CD4-positive, CD25-positive, alpha-beta regulatory T cell (primary cell): ENCODE data around the gene DPH2. TPM values are rescaled to one million over a fixed set of nuclear protein-coding genes. Genes with fewer than 3 reads are reported as not detected.

ENCODE experiments used
- ATAC-seq, 2 donors: fragments of 150-1000 bp; cut with Tn5 transposase; one replicate each; pipeline ENCODE4 v1.10.0; 2021; ENCODE audit warnings: low read depth in 2 of 2, moderate number of reproducible peaks in 2 of 2, moderate library complexity in 1 of 2
- DNase-seq, 3 donors: peaks; one replicate each; pipeline versions ENCODE4 v3.0.0 to v3.0.0-alpha.2; 2012 to 2022; ENCODE audit warnings: mixed read lengths in 1 of 3
- H3K27ac ChIP-seq: one replicate; pipeline ENCODE4 v1.7.0; 2013; ENCODE audit warnings: mild to moderate bottlenecking, low read length; ENCODE audit not compliant: insufficient read depth, poor library complexity, severe bottlenecking
- H3K27me3 ChIP-seq: one replicate; pipeline ENCODE4 v1.7.0; 2013; ENCODE audit warnings: low read length; ENCODE audit not compliant: control insufficient read depth, insufficient read depth
- H3K36me3 ChIP-seq: one replicate; pipeline ENCODE4 v1.7.0; 2013; ENCODE audit warnings: mild to moderate bottlenecking, low read length, moderate library complexity; ENCODE audit not compliant: control insufficient read depth, insufficient read depth
- H3K4me1 ChIP-seq: 2 replicates; pipeline ENCODE4 v1.7.0; 2013; ENCODE audit warnings: mild to moderate bottlenecking, low read length; ENCODE audit not compliant: insufficient read depth, control insufficient read depth, poor library complexity, severe bottlenecking
- H3K4me3 ChIP-seq: one replicate; pipeline ENCODE4 v1.7.0; 2013; ENCODE audit warnings: low read depth, mild to moderate bottlenecking, low read length, moderate library complexity
- H3K9me3 ChIP-seq, 2 experiments: 1 replicate in 1 of 2; 2 replicates in 1 of 2; pipeline ENCODE4 v1.7.0; 2013; ENCODE audit warnings: low read length in 2 of 2, mild to moderate bottlenecking in 1 of 2, moderate library complexity in 1 of 2; ENCODE audit not compliant: control insufficient read depth in 2 of 2
- H3K27ac Mint-ChIP-seq, 3 donors: one replicate each; pipeline ENCODE4 v1.8.0; 2020 to 2022; ENCODE audit warnings: mild to moderate bottlenecking in 3 of 3, mixed read lengths in 3 of 3, moderate library complexity in 2 of 3
- H3K27me3 Mint-ChIP-seq: one replicate; pipeline ENCODE4 v1.8.0; 2022; ENCODE audit warnings: mild to moderate bottlenecking, mixed read lengths
- H3K36me3 Mint-ChIP-seq: one replicate; pipeline ENCODE4 v1.8.0; 2020; ENCODE audit warnings: mixed read lengths
- H3K4me1 Mint-ChIP-seq, 4 donors: one replicate each; pipeline ENCODE4 v1.8.0; 2020 to 2022; ENCODE audit warnings: mixed read lengths in 4 of 4, mild to moderate bottlenecking in 1 of 4
- H3K4me3 Mint-ChIP-seq, 4 donors: one replicate each; pipeline ENCODE4 v1.8.0; 2020 to 2022; ENCODE audit warnings: mild to moderate bottlenecking in 4 of 4, mixed read lengths in 4 of 4, moderate library complexity in 3 of 4
- H3K9me3 Mint-ChIP-seq, 7 donors: one replicate each; pipeline ENCODE4 v1.8.0; 2020 to 2022; ENCODE audit warnings: mixed read lengths in 7 of 7, mild to moderate bottlenecking in 3 of 7, moderate library complexity in 2 of 7
- polyA plus RNA-seq, 4 donors: library from polyadenylated mRNA; unstranded; fragments of 300-500 nt; fragmentation: Illumina TruSeq; gene quantifications; one replicate each; pipeline ENCODE4 v1.2.3, GENCODE V29; 2021
- total RNA-seq: library from RNA; stranded (reverse); gene quantifications from one replicate; pipeline ENCODE4 v1.2.3, GENCODE V29; 2022

DPH2 gene
- total and polyA plus RNA-seq, 5 donors from 2014 or later: 17.2 to 25.0 (median 18.9) TPM

GRCh38 chr1:43994071-43994470, 24.3 kb downstream of the DPH2 start:
- Histone ChIP-seq H3K36me3 (no peaks in the 10 kb centered on the region), H3K4me1 (peaks cover 16% of the 10 kb centered on the region), H3K27ac (no peak overlapping the region), H3K4me3 (no peak overlapping the region), H3K9me3 (no peaks in the 10 kb centered on the region), H3K27me3 (no peaks in the 10 kb centered on the region)
- H3K27me3 Mint-ChIP-seq: no peaks in the 10 kb centered on the region
- H3K4me3 Mint-ChIP-seq: peak overlapping the region in 3 of 4 donors; percentile 35 to 90 (median 43)
- DNase-seq (no peak), ATAC-seq (no peak)
- H3K4me1 Mint-ChIP-seq: peaks cover 2 to 14% (median 6%) of the 10 kb centered on the region in 4 donors
- no peaks in the 10 kb centered on the region for H3K9me3 Mint-ChIP-seq
- no peak overlapping the region for H3K27ac Mint-ChIP-seq
- no peaks in the 10 kb centered on the region for H3K36me3 Mint-ChIP-seq

- Mint-ChIP-seq H3K4me3 (peak overlapping the region in 1 of 4 donors; percentile 21), H3K36me3 (no peaks in the 10 kb centered on the region), H3K27me3 (no peaks in the 10 kb centered on the region), H3K4me1 (peaks cover 2 to 14% (median 6%) of the 10 kb centered on the region in 4 donors), H3K27ac (no peak overlapping the region), H3K9me3 (no peaks in the 10 kb centered on the region)
- no peaks in the 10 kb centered on the region for H3K36me3 ChIP-seq
- H3K9me3 ChIP-seq: no peaks in the 10 kb centered on the region
- H3K4me3 ChIP-seq: no peak overlapping the region
- H3K27me3 ChIP-seq: no peaks in the 10 kb centered on the region
- H3K27ac ChIP-seq: no peak overlapping the region
- peaks cover 16% of the 10 kb centered on the region for H3K4me1 ChIP-seq
- ATAC-seq: no peak
- DNase-seq: peak in 1 of 3 donors; percentile 28
Measured at GRCh38 chr1:43994794-43995790, 25.3 kb downstream of the DPH2 start.

GRCh38 chr1:43995984-43996732, 26.3 kb downstream of the DPH2 start:
- Mint-ChIP-seq H3K27me3 (no peaks in the 10 kb centered on the region), H3K4me1 (peaks cover 2 to 10% (median 6%) of the 10 kb centered on the region in 4 donors), H3K9me3 (no peaks in the 10 kb centered on the region), H3K36me3 (no peaks in the 10 kb centered on the region), H3K4me3 (peak overlapping the region in 1 of 4 donors; percentile 21), H3K27ac (no peak overlapping the region)
- no peak overlapping the region for H3K27ac ChIP-seq
- DNase-seq: no peak
- no peaks in the 10 kb centered on the region for H3K9me3 ChIP-seq
- H3K4me1 ChIP-seq: peaks cover 11% of the 10 kb centered on the region
- no peaks in the 10 kb centered on the region for H3K36me3 ChIP-seq
- no peak overlapping the region for H3K4me3 ChIP-seq
- H3K27me3 ChIP-seq: no peaks in the 10 kb centered on the region
- no peak for ATAC-seq

GRCh38 chr1:43996733-43997115, 26.9 kb downstream of the DPH2 start:
- no peaks in the 10 kb centered on the region for H3K36me3 Mint-ChIP-seq
- ATAC-seq (no peak), DNase-seq (no peak)
- Histone ChIP-seq H3K27me3 (no peaks in the 10 kb centered on the region), H3K36me3 (no peaks in the 10 kb centered on the region), H3K4me3 (no peak overlapping the region), H3K4me1 (peaks cover 9% of the 10 kb centered on the region), H3K27ac (no peak overlapping the region), H3K9me3 (no peaks in the 10 kb centered on the region)
- H3K9me3 Mint-ChIP-seq: no peaks in the 10 kb centered on the region
- H3K4me3 Mint-ChIP-seq: no peak overlapping the region
- H3K27ac Mint-ChIP-seq: no peak overlapping the region
- no peaks in the 10 kb centered on the region for H3K27me3 Mint-ChIP-seq
- peaks cover under 1 to 10% (median 4%) of the 10 kb centered on the region in 4 donors for H3K4me1 Mint-ChIP-seq

GRCh38 chr1:43997295-43997999, 27.6 kb downstream of the DPH2 start:
- Mint-ChIP-seq H3K36me3 (no peaks in the 10 kb centered on the region), H3K9me3 (no peaks in the 10 kb centered on the region), H3K4me1 (peaks cover 0 to 5% (median 4%) of the 10 kb centered on the region in 4 donors), H3K27ac (no peak overlapping the region), H3K4me3 (no peak overlapping the region), H3K27me3 (no peaks in the 10 kb centered on the region)
- Histone ChIP-seq H3K4me1 (peaks cover 2% of the 10 kb centered on the region), H3K36me3 (no peaks in the 10 kb centered on the region), H3K27ac (no peak overlapping the region), H3K9me3 (no peaks in the 10 kb centered on the region), H3K27me3 (no peaks in the 10 kb centered on the region), H3K4me3 (no peak overlapping the region)
- no peak for ATAC-seq
- DNase-seq: no peak

GRCh38 chr1:43998000-43998378, 28.2 kb downstream of the DPH2 start:
- no peaks in the 10 kb centered on the region for H3K9me3 ChIP-seq

GRCh38 chr1:43999455-43999854, 29.6 kb downstream of the DPH2 start:
- Histone ChIP-seq H3K4me3 (no peak overlapping the region), H3K9me3 (no peaks in the 10 kb centered on the region), H3K27ac (no peak overlapping the region), H3K36me3 (no peaks in the 10 kb centered on the region), H3K27me3 (no peaks in the 10 kb centered on the region), H3K4me1 (no peaks in the 10 kb centered on the region)
- no peaks in the 10 kb centered on the region for H3K27me3 Mint-ChIP-seq
- H3K9me3 Mint-ChIP-seq: no peaks in the 10 kb centered on the region
- ATAC-seq (no peak), DNase-seq (no peak)
- no peaks in the 10 kb centered on the region for H3K4me1 Mint-ChIP-seq
- H3K4me3 Mint-ChIP-seq: no peak overlapping the region
- no peaks in the 10 kb centered on the region for H3K36me3 Mint-ChIP-seq
- no peak overlapping the region for H3K27ac Mint-ChIP-seq

More at GRCh38 chr1:43998000-43998378, 28.2 kb downstream of the DPH2 start:
- Mint-ChIP-seq H3K27me3 (no peaks in the 10 kb centered on the region), H3K27ac (no peak overlapping the region), H3K4me3 (no peak overlapping the region), H3K4me1 (no peaks in the 10 kb centered on the region), H3K36me3 (no peaks in the 10 kb centered on the region), H3K9me3 (no peaks in the 10 kb centered on the region)
- no peaks in the 10 kb centered on the region for H3K27me3 ChIP-seq
- H3K27ac ChIP-seq: no peak overlapping the region
- H3K4me1 ChIP-seq: no peaks in the 10 kb centered on the region
- DNase-seq (no peak), ATAC-seq (no peak)
- no peak overlapping the region for H3K4me3 ChIP-seq
- no peaks in the 10 kb centered on the region for H3K36me3 ChIP-seq
